Keratinocyte (primary cell): ENCODE data around the gene CEBPG. TPM values are rescaled to one million over a fixed set of nuclear protein-coding genes. Genes with fewer than 3 reads are reported as not detected.

ENCODE experiments used
- DNase-seq: peaks from one replicate; pipeline ENCODE4 v3.0.0-alpha.2; 2011; ENCODE audit warnings: low read depth, missing footprints, low spot score
- FAIRE-seq: peaks from 2 replicates; lab custom pipeline; 2011; peaks lifted over from hg19 to GRCh38; lab: Jason Lieb, UNC
- H2AFZ ChIP-seq: 2 replicates; pipeline ENCODE4 v1.6.0; 2012; ENCODE audit warnings: low read length, control low read depth, inconsistent platforms; ENCODE audit not compliant: control insufficient read depth
- H3K27ac ChIP-seq: 2 replicates; pipeline ENCODE4 v1.5.1; 2011; ENCODE audit warnings: low read length; ENCODE audit not compliant: control insufficient read depth, insufficient read depth
- H3K27me3 ChIP-seq: 3 replicates; pipeline ENCODE4 v1.6.0; 2011; ENCODE audit warnings: low read length; ENCODE audit not compliant: control insufficient read depth, insufficient read depth; ENCODE audit errors: extremely low read depth
- H3K36me3 ChIP-seq, 2 experiments: 2 replicates in 1 of 2; 3 replicates in 1 of 2; pipeline ENCODE4 v1.5.1; 2011; ENCODE audit warnings: low read length in 2 of 2, mild to moderate bottlenecking in 1 of 2; ENCODE audit not compliant: control insufficient read depth in 2 of 2, insufficient read depth in 2 of 2; ENCODE audit errors: extremely low read depth in 1 of 2
- H3K4me1 ChIP-seq: 3 replicates; pipeline ENCODE4 v1.5.1; 2011; ENCODE audit warnings: low read length; ENCODE audit not compliant: control insufficient read depth, insufficient read depth; ENCODE audit errors: extremely low read depth
- H3K4me2 ChIP-seq: 3 replicates; pipeline ENCODE4 v1.6.0; 2011; ENCODE audit warnings: low read depth, low read length; ENCODE audit not compliant: control insufficient read depth, insufficient read depth; ENCODE audit errors: extremely low read depth
- H3K4me3 ChIP-seq, 3 experiments: fragments of 200-600 bp in 1 of 3; sonication (generic) in 1 of 3; 2 replicates in 2 of 3; 3 replicates in 1 of 3; pipeline ENCODE4 v1.5.1; 2011 to 2016; ENCODE audit warnings: low read length in 3 of 3, mild to moderate bottlenecking in 3 of 3, control low read depth in 2 of 3, inconsistent platforms in 1 of 3, low read depth in 1 of 3, mixed read lengths in 1 of 3, mixed run types in 1 of 3, moderate library complexity in 1 of 3; ENCODE audit not compliant: control insufficient read depth in 2 of 3, insufficient read depth in 2 of 3; ENCODE audit errors: extremely low read depth in 1 of 3
- H3K79me2 ChIP-seq: 2 replicates; pipeline ENCODE4 v1.6.0; 2012; ENCODE audit warnings: low read length; ENCODE audit not compliant: control insufficient read depth, insufficient read depth
- H3K9ac ChIP-seq: 3 replicates; pipeline ENCODE4 v1.6.0; 2011; ENCODE audit warnings: low read length; ENCODE audit not compliant: control insufficient read depth, insufficient read depth; ENCODE audit errors: extremely low read depth
- H3K9me1 ChIP-seq: 3 replicates; pipeline ENCODE4 v1.6.0; 2011; ENCODE audit warnings: low read length; ENCODE audit not compliant: control insufficient read depth, insufficient read depth; ENCODE audit errors: extremely low read depth
- H3K9me3 ChIP-seq: 2 replicates; pipeline ENCODE4 v1.5.1; 2012; ENCODE audit warnings: low read depth, low read length; ENCODE audit not compliant: control insufficient read depth
- H4K20me1 ChIP-seq: 3 replicates; pipeline ENCODE4 v1.6.0; 2011; ENCODE audit warnings: low read length; ENCODE audit not compliant: control insufficient read depth, insufficient read depth; ENCODE audit errors: extremely low read depth
- EZH2 ChIP-seq: IDR thresholded peaks from one replicate; pipeline ENCODE4 v1.6.1; 2012; ENCODE audit warnings: inconsistent platforms, mild to moderate bottlenecking, low read length, moderate library complexity
- dilution Hi-C: fragments of 300-500 bp; cut with MboI; formaldehyde crosslinking; loops from one replicate; pipeline ENCODE4 v1.7.0; 2020; ENCODE audit warnings: low sequenced_read_pairs; ENCODE audit not compliant: extremely low pct_ligation_motif_present
- polyA plus RNA-seq, 5 experiments: library from polyadenylated mRNA; depleted of rRNA in 3 of 5; stranded (reverse) in 3 of 5; stranded (forward) in 1 of 5; unstranded in 1 of 5; fragments of >200 nt; gene quantifications; 1 replicate in 1 of 5; 2 replicates in 3 of 5; 3 replicates in 1 of 5; pipeline versions ENCODE4 v1.2.1 to v1.2.3, GENCODE V29; 2011 to 2012; ENCODE audit warnings: missing spikeins in 2 of 5, low read depth in 1 of 5, low replicate concordance in 1 of 5
- TF ChIP-seq, protein P1 (sequence below), 3 experiments: IDR thresholded peaks in 1 of 3; conservative IDR thresholded peaks in 1 of 3; optimal IDR thresholded peaks in 1 of 3; 2 replicates in 2 of 3; 3 replicates in 1 of 3; pipeline versions ENCODE3 to v1.5.1; 2011; ENCODE audit warnings: low read length in 3 of 3, mild to moderate bottlenecking in 3 of 3, moderate library complexity in 2 of 3, control low read depth in 1 of 3, inconsistent platforms in 1 of 3; ENCODE audit not compliant: insufficient read depth in 2 of 3; ENCODE audit errors: extremely low read depth in 1 of 3

CEBPG gene
- polyA plus RNA-seq, 1 donor (not counting 4 experiments of a cell fraction or from before 2014, with no cell fraction given), result 31.9 TPM

DNA sequence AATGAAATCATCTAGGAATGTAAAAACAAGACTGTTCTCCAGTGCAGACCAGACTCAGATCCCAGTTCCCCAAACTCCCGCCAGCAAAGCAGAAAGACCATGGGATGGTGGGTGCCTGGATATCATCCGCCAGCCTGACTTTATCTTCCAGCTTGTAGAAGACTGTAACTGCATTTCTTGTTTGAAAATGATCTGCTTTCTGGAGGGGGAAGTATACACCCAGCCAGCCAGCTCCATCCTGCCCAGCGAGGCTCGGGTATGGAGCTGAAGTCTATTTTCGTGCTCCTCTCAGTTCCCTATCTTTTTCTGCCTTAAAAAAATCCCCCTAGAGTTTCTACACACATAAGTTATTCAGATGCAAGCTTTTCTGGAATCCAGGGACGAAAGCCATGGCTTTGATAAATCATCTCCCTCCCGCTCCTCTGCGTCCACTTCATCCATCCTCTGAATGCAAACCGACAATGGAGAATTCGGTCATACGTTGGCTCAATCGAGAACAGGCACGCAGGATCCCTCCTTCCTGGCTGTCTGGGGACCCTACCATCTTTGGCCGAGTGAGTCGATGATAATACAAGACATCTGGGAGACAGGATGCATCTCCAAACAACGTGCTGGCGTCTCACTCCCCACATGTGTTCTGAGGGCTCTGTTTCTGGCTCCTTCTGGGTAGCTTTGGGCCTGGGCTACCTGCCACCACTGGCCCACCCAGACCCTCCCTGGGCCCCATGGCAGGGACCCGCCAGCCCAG lies 31.2 kb downstream of the CEBPG start:
- DNase-seq (no peak), FAIRE-seq (no peak)
- no peaks in the 10 kb centered on the region for H3K36me3 ChIP-seq
- no peak overlapping the region for H3K27ac ChIP-seq
- H3K9me1 ChIP-seq, result no peaks in the 10 kb centered on the region
- no peak overlapping the region for H2AFZ ChIP-seq
- H3K4me3 ChIP-seq, result no peak overlapping the region
- H3K4me1 ChIP-seq, result no peaks in the 10 kb centered on the region
- no peaks in the 10 kb centered on the region for H4K20me1 ChIP-seq
- no peaks in the 10 kb centered on the region for H3K79me2 ChIP-seq
- H3K9ac ChIP-seq, result no peak overlapping the region
- H3K27me3 ChIP-seq, result no peaks in the 10 kb centered on the region
- dilution Hi-C loops, result no loop called here
- H3K9me3 ChIP-seq, result no peaks in the 10 kb centered on the region
- no peak for TF ChIP-seq EZH2
- TF ChIP-seq, protein P1, sequence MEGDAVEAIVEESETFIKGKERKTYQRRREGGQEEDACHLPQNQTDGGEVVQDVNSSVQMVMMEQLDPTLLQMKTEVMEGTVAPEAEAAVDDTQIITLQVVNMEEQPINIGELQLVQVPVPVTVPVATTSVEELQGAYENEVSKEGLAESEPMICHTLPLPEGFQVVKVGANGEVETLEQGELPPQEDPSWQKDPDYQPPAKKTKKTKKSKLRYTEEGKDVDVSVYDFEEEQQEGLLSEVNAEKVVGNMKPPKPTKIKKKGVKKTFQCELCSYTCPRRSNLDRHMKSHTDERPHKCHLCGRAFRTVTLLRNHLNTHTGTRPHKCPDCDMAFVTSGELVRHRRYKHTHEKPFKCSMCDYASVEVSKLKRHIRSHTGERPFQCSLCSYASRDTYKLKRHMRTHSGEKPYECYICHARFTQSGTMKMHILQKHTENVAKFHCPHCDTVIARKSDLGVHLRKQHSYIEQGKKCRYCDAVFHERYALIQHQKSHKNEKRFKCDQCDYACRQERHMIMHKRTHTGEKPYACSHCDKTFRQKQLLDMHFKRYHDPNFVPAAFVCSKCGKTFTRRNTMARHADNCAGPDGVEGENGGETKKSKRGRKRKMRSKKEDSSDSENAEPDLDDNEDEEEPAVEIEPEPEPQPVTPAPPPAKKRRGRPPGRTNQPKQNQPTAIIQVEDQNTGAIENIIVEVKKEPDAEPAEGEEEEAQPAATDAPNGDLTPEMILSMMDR (optimal IDR thresholded peaks at IDR 0.05 in 1 of 3, IDR thresholded peaks at IDR 0.05 in 1 of 3, conservative IDR thresholded peaks at IDR 0.05 in 1 of 3; ENCODE audit: extremely low read depth in 1 of 3, insufficient read depth in 2 of 3, low read length in 3 of 3), result no peak
- no peak overlapping the region for H3K4me2 ChIP-seq

DNA sequence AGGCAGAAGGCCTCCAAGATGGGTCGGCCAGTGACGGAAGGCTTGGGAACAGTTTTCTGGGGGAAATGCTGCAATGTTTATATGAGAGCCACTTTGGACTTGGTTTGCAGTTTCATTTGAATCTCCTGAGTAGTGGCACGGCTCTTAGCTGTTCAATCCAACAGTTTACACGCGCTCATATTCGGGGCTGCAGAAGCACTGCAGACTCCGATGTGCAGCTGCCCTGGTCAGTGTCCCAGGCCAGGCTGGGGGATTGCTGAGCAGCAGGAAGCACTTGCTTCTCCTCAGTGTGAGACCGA lies 31.7 kb downstream of the CEBPG start:
- Histone ChIP-seq H3K27me3 (no peaks in the 10 kb centered on the region), H4K20me1 (no peaks in the 10 kb centered on the region), H3K27ac (no peak overlapping the region), H3K9me1 (no peaks in the 10 kb centered on the region), H3K9me3 (no peaks in the 10 kb centered on the region), H3K4me1 (no peaks in the 10 kb centered on the region), H3K4me3 (no peak overlapping the region), H3K4me2 (no peak overlapping the region), H3K9ac (no peak overlapping the region), H2AFZ (no peak overlapping the region), H3K79me2 (no peaks in the 10 kb centered on the region), H3K36me3 (no peaks in the 10 kb centered on the region)
- FAIRE-seq (no peak), DNase-seq (no peak)
- dilution Hi-C loops, result no loop called here
- TF ChIP-seq, protein P1 (optimal IDR thresholded peaks at IDR 0.05 in 1 of 3, IDR thresholded peaks at IDR 0.05 in 1 of 3, conservative IDR thresholded peaks at IDR 0.05 in 1 of 3; ENCODE audit: extremely low read depth in 1 of 3, insufficient read depth in 2 of 3, low read length in 3 of 3), result no peak
- TF ChIP-seq EZH2, result no peak
